ENCODE results near the gene SPATA9.

DNA sequence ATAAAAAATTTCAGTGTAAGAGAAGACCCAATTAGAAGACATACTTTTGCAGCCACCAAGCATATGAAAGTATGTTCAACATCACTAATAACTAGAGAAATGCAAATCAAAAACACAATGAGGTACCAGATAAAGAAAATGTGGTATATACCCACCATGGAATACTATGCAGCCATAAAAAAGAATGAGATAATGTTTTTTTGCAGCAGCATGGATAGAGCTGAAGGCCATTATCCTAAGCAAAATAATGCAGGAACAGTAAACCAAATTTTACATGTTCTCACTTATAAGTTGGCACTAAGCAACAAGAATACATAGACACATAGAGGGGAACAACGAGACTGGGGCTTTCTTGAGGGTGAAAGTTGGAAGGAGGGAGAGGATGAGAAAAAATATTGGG lies 6.9 kb upstream of the SPATA9 start:
- TF ChIP-seq, protein P1, sequence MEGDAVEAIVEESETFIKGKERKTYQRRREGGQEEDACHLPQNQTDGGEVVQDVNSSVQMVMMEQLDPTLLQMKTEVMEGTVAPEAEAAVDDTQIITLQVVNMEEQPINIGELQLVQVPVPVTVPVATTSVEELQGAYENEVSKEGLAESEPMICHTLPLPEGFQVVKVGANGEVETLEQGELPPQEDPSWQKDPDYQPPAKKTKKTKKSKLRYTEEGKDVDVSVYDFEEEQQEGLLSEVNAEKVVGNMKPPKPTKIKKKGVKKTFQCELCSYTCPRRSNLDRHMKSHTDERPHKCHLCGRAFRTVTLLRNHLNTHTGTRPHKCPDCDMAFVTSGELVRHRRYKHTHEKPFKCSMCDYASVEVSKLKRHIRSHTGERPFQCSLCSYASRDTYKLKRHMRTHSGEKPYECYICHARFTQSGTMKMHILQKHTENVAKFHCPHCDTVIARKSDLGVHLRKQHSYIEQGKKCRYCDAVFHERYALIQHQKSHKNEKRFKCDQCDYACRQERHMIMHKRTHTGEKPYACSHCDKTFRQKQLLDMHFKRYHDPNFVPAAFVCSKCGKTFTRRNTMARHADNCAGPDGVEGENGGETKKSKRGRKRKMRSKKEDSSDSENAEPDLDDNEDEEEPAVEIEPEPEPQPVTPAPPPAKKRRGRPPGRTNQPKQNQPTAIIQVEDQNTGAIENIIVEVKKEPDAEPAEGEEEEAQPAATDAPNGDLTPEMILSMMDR (IDR thresholded peaks at IDR 0.05), result no peak
- TF ChIP-seq EP300 (IDR thresholded peaks at IDR 0.05) (no peak), POLR2A (IDR thresholded peaks at IDR 0.05) (no peak), POLR2AphosphoS5 (IDR thresholded peaks at IDR 0.05) (no peak)

Data from upper lobe of left lung (tissue), 4 donors.